Lower leg skin (tissue), 3 donors: Measurements from ENCODE around the gene ZNF280D.

ENCODE experiments used
- POLR2A ChIP-seq, 2 donors: fragments of 450-650 bp; IDR thresholded peaks; one replicate each; pipeline ENCODE4 v1.6.1; 2016 to 2017; ENCODE audit warnings: antibody characterized with exemption in 2 of 2, mild to moderate bottlenecking in 1 of 2, moderate library complexity in 1 of 2
- TF ChIP-seq, protein P1 (sequence below), 3 donors: fragments of 450-650 bp; IDR thresholded peaks; one replicate each; pipeline ENCODE4 v1.5.1; 2016; ENCODE audit warnings: antibody characterized with exemption in 3 of 3, mild to moderate bottlenecking in 3 of 3, moderate library complexity in 2 of 3

DNA sequence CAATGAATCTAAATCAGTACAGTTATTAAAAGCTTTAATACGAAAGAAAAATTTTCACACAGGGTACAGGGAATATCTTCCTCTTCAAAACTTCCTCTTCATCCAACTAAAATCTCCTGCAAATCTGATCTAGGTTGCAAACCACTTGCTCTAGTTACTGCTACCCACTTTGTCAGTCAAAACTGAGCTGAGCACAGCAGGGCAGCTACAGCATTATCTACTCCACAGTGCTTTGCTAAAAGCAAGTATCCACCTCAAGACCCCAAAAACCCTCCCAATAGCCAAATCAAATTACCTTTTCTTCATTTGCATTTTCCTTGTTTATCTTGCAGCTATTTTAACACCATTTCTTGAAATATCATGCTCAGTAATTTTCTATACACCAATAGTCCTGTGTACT lies 14.7 kb downstream of the ZNF280D start:
- TF ChIP-seq, protein P1, sequence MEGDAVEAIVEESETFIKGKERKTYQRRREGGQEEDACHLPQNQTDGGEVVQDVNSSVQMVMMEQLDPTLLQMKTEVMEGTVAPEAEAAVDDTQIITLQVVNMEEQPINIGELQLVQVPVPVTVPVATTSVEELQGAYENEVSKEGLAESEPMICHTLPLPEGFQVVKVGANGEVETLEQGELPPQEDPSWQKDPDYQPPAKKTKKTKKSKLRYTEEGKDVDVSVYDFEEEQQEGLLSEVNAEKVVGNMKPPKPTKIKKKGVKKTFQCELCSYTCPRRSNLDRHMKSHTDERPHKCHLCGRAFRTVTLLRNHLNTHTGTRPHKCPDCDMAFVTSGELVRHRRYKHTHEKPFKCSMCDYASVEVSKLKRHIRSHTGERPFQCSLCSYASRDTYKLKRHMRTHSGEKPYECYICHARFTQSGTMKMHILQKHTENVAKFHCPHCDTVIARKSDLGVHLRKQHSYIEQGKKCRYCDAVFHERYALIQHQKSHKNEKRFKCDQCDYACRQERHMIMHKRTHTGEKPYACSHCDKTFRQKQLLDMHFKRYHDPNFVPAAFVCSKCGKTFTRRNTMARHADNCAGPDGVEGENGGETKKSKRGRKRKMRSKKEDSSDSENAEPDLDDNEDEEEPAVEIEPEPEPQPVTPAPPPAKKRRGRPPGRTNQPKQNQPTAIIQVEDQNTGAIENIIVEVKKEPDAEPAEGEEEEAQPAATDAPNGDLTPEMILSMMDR (IDR thresholded peaks at IDR 0.05): no peak
- no peak for TF ChIP-seq POLR2A (IDR thresholded peaks at IDR 0.05)
